Measurements from ENCODE around the gene INHA. TPM values are rescaled to one million over a fixed set of nuclear protein-coding genes. Genes with fewer than 3 reads are reported as not detected.

INHA gene
- total RNA-seq, 4 donors from 2014 or later, result not detected

DNA sequence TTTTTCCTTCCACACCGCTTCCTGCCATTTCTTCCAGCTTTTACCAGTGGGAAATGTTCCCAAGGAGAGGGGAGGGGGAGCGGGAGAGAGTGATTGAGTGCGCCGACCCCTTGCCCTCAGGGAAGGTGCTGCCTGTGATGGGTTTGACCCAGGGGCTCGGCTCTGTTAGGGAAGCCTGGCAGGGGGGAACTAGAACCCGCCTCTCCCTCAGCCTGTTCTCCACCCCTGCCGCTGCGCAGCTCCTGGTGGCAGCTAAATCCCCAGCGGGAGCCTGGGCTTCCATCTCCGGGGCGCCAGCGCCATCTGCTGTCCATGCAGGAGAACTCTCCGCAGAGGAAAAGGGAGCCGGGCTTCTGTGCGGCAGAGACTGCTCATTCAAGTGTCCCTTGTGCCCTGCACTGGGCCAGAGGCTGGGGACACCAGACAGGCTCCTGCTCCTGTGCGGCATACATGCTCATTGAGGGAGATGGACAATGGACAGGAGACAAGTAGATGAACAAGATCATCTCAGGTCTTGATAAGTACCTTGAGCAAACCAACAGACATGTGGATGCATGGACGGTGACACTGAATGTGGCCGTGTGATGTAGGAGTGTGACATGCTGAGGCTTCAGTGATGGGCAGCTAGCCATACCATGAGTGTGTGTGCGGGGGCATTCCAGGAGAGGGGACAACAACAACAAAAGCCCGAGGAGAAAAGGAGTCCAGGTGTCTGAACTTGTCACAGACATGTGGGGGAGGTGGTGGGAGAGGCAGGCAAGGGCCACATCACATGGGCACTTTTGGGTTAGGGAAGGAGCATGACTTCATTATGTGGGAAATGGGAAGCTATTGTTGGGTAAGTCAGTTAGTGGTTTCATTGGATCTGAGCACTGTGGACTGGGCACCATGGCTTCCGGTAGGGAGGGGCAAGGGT is 41.8 kb upstream of the INHA start:
- H3K4me3 ChIP-seq, result no peak overlapping the region
- DNase-seq, result peak; percentile 84
- intact Hi-C loops (cut with DNase I; ENCODE audit: low total_unique reads), result loop anchor here (2.0 to 5.0 kb wide), 2 partner anchors 53 to 130 kb away; no protein-coding TSS in a partner anchor
- no peaks in the 10 kb centered on the region for H3K36me3 ChIP-seq
- no peaks in the 10 kb centered on the region for H3K9me3 ChIP-seq
- no peak overlapping the region for H3K27ac ChIP-seq
- 16% methylated on average over 21 of the region's 21 CpGs; no CpG with 5 or more reads in 1 of the 2 donors for WGBS, 2 donors (ENCODE audit: low coverage in 1 of 2)
- TF ChIP-seq, protein P1, sequence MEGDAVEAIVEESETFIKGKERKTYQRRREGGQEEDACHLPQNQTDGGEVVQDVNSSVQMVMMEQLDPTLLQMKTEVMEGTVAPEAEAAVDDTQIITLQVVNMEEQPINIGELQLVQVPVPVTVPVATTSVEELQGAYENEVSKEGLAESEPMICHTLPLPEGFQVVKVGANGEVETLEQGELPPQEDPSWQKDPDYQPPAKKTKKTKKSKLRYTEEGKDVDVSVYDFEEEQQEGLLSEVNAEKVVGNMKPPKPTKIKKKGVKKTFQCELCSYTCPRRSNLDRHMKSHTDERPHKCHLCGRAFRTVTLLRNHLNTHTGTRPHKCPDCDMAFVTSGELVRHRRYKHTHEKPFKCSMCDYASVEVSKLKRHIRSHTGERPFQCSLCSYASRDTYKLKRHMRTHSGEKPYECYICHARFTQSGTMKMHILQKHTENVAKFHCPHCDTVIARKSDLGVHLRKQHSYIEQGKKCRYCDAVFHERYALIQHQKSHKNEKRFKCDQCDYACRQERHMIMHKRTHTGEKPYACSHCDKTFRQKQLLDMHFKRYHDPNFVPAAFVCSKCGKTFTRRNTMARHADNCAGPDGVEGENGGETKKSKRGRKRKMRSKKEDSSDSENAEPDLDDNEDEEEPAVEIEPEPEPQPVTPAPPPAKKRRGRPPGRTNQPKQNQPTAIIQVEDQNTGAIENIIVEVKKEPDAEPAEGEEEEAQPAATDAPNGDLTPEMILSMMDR (IDR thresholded peaks at IDR 0.05), result peak; percentile 95 to 98 (median 97)
- no peak for TF ChIP-seq POLR2A (IDR thresholded peaks at IDR 0.05)
- H3K27me3 ChIP-seq, result peaks cover 63% of the 10 kb centered on the region
- H3K4me1 ChIP-seq, result peaks cover 0 to 5% (median 0%) of the 10 kb centered on the region in 4 donors
- in situ Hi-C loops (cut with MboI; ENCODE audit: low pct_ligation_motif_present in 1 of 4, low pct_unique_long_range_greater_than_20kb in 1 of 4, low sequenced_read_pairs in 3 of 4), result loop anchor here in 2 of 4 donors (10.0 kb wide), 2 partner anchors 104 to 114 kb away; no protein-coding TSS in a partner anchor

GRCh38 chr2:219531639-219532377 is 40.3 kb upstream of the INHA start:
- intact Hi-C loops (cut with DNase I; ENCODE audit: low total_unique reads), result loop anchor here (2.0 to 5.0 kb wide), 2 partner anchors 55 to 131 kb away; no protein-coding TSS in a partner anchor
- WGBS, 2 donors (ENCODE audit: low coverage in 1 of 2), result 48 to 90% methylated on average over 2 to 16 of the region's 20 CpGs
- Histone ChIP-seq H3K4me3 (no peak overlapping the region), H3K27me3 (peaks cover 48% of the 10 kb centered on the region), H3K27ac (no peak overlapping the region), H3K4me1 (peaks cover 0 to 5% (median 0%) of the 10 kb centered on the region in 4 donors), H3K36me3 (no peaks in the 10 kb centered on the region), H3K9me3 (no peaks in the 10 kb centered on the region)
- in situ Hi-C loops (cut with MboI; ENCODE audit: low pct_ligation_motif_present in 1 of 4, low pct_unique_long_range_greater_than_20kb in 1 of 4, low sequenced_read_pairs in 3 of 4), result loop anchor here in 2 of 4 donors (10.0 kb wide), 2 partner anchors 103 to 113 kb away; no protein-coding TSS in a partner anchor
- DNase-seq, result no peak
- TF ChIP-seq, protein P1 (IDR thresholded peaks at IDR 0.05), result no peak
- TF ChIP-seq POLR2A (IDR thresholded peaks at IDR 0.05), result no peak
- no peak for TF ChIP-seq EP300 (IDR thresholded peaks at IDR 0.05; ENCODE audit: low read depth)
- TF ChIP-seq POLR2AphosphoS5 (IDR thresholded peaks at IDR 0.05), result no peak

DNA sequence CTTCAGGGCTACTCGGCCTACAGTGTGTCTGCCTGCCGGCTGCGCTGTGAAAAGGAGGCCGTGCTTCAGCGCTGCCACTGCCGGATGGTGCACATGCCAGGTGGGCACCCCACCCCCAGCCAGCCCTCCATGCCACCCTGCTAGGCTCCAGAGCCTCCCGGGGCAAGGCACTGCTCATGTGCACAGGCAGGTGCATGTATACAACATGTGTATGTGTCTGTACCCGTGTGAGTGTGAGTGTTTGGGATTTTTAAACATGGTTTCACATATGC is 39.8 kb upstream of the INHA start:
- intact Hi-C loops (cut with DNase I; ENCODE audit: low total_unique reads), result loop anchor here (5.0 kb wide), 1 partner anchor 55 kb away; no protein-coding TSS in a partner anchor
- no peaks in the 10 kb centered on the region for H3K36me3 ChIP-seq
- 77% methylated on average over 8 of the region's 8 CpGs; no CpG with 5 or more reads in 1 of the 2 donors for WGBS, 2 donors (ENCODE audit: low coverage in 1 of 2)
- H3K4me3 ChIP-seq, result no peak overlapping the region
- H3K9me3 ChIP-seq, result no peaks in the 10 kb centered on the region
- peaks cover 42% of the 10 kb centered on the region for H3K27me3 ChIP-seq
- H3K4me1 ChIP-seq, result peaks cover 0 to 5% (median 0%) of the 10 kb centered on the region in 4 donors
- TF ChIP-seq, protein P1 (IDR thresholded peaks at IDR 0.05), result no peak
- TF ChIP-seq POLR2A (IDR thresholded peaks at IDR 0.05), result no peak
- TF ChIP-seq POLR2AphosphoS5 (IDR thresholded peaks at IDR 0.05), result no peak
- no peak for TF ChIP-seq EP300 (IDR thresholded peaks at IDR 0.05; ENCODE audit: low read depth)
- H3K27ac ChIP-seq, result no peak overlapping the region
- in situ Hi-C loops (cut with MboI; ENCODE audit: low pct_ligation_motif_present in 1 of 4, low pct_unique_long_range_greater_than_20kb in 1 of 4, low sequenced_read_pairs in 3 of 4), result loop anchor here in 2 of 4 donors (10.0 kb wide), 2 partner anchors 102 to 112 kb away; no protein-coding TSS in a partner anchor
- DNase-seq, result no peak
